SU-DHL-6 (cell line): Measurements from ENCODE around the gene CPHXL2.

ENCODE experiments used
- CTCF ChIP-seq: fragments of 200-600 bp; sonication (generic); IDR thresholded peaks from one replicate; pipeline ENCODE4 v1.5.1; 2017; ENCODE audit warnings: antibody characterized with exemption, mild to moderate bottlenecking, low read length, moderate library complexity; ENCODE audit not compliant: insufficient read depth, poor library complexity, severe bottlenecking
- EZH2phosphoT487 ChIP-seq: fragments of 200-600 bp; sonication (generic), shearing (Covaris generic); conservative IDR thresholded peaks from 2 replicates; pipeline ENCODE4 v1.6.1; 2018; ENCODE audit warnings: mild to moderate bottlenecking, antibody characterized with exemption, low read length, moderate library complexity, mixed read lengths

- TF ChIP-seq CTCF, result no peak
- no peak for TF ChIP-seq EZH2phosphoT487
These were observed 9.3 kb downstream of the CPHXL2 start for GRCh38 chr16:75667503-75667902.
